HL-60 (cell line): ENCODE measurements around the gene GPBP1.
"Not testable (repeated sequence)": the region's sequence is repeated elsewhere in the genome, so short reads cannot be mapped to it uniquely, and the experiment has no call there.

ENCODE experiments used
- DNase-seq, 2 experiments: peaks; one replicate each; pipeline ENCODE4 v3.0.0-alpha.2; 2010 to 2020; ENCODE audit warnings: low read depth in 1 of 2, low spot score in 1 of 2
- H3K27ac ChIP-seq: fragments of 250-450 bp; sonication (Bioruptor Pico); replicated peaks from 2 replicates; pipeline ENCODE4 v1.5.1; 2020; ENCODE audit warnings: mild to moderate bottlenecking, moderate library complexity
- H3K27me3 ChIP-seq: fragments of 250-450 bp; sonication (Bioruptor Pico); 2 replicates; pipeline ENCODE4 v1.5.1; 2021; ENCODE audit warnings: mild to moderate bottlenecking, moderate library complexity; ENCODE audit not compliant: insufficient read depth, poor library complexity, severe bottlenecking
- H3K4me3 ChIP-seq: replicated peaks from 2 replicates; pipeline ENCODE4 v1.5.1; 2011; ENCODE audit warnings: mild to moderate bottlenecking, control low read depth, low read length; ENCODE audit not compliant: insufficient read depth
- CTCF ChIP-seq: IDR thresholded peaks from one replicate; pipeline ENCODE4 v1.5.1; 2011; ENCODE audit warnings: low read length, control low read depth, inconsistent platforms; ENCODE audit not compliant: insufficient read depth
- GABPA ChIP-seq: IDR thresholded peaks from 2 replicates; pipeline ENCODE4 v1.6.1; 2012; ENCODE audit warnings: low read depth
- POLR2AphosphoS5 ChIP-seq: IDR thresholded peaks from 2 replicates; pipeline ENCODE4 v1.6.1; 2012; ENCODE audit warnings: low read depth
- REST ChIP-seq: IDR thresholded peaks from 2 replicates; pipeline ENCODE4 v1.6.1; 2012; ENCODE audit warnings: low read depth; ENCODE audit not compliant: insufficient replicate concordance
- SPI1 ChIP-seq: IDR thresholded peaks from 2 replicates; pipeline ENCODE4 v1.6.1; 2012; ENCODE audit warnings: low read depth, mild to moderate bottlenecking, borderline replicate concordance

GPBP1 gene

GRCh38 chr5:57176350-57176857, 2.5 kb downstream of the GPBP1 start:
- Histone ChIP-seq H3K27me3 (no peaks in the 10 kb centered on the region), H3K27ac (peak overlapping the region; percentile 97), H3K4me3 (peak overlapping the region; percentile 62)
- no peak for TF ChIP-seq CTCF
- TF ChIP-seq GABPA = no peak
- TF ChIP-seq REST = no peak
- TF ChIP-seq POLR2AphosphoS5 = no peak
- TF ChIP-seq SPI1 = no peak
- no peak for DNase-seq

GRCh38 chr5:57177479-57178156, 3.8 kb downstream of the GPBP1 start:
- TF ChIP-seq GABPA (no peak), REST (no peak), CTCF (no peak), SPI1 (no peak), POLR2AphosphoS5 (no peak)
- peak overlapping the region; percentile 62 for H3K4me3 ChIP-seq
- DNase-seq = no peak
- no peak overlapping the region for H3K27ac ChIP-seq
- H3K27me3 ChIP-seq = no peaks in the 10 kb centered on the region

- DNase-seq, H3K27me3 ChIP-seq, H3K27ac ChIP-seq: not testable (repeated sequence)
- peak overlapping the region; percentile 62 for H3K4me3 ChIP-seq
Observed at GRCh38 chr5:57178238-57178637, 4.4 kb downstream of the GPBP1 start.

GRCh38 chr5:57179262-57180200, 5.7 kb downstream of the GPBP1 start:
- peak overlapping the region; percentile 62; the same call in 1 of the 2 replicates for H3K4me3 ChIP-seq
- no peak overlapping the region for H3K27ac ChIP-seq
- no peaks in the 10 kb centered on the region for H3K27me3 ChIP-seq
- no peak for DNase-seq
- TF ChIP-seq REST (no peak), SPI1 (no peak), CTCF (no peak), POLR2AphosphoS5 (no peak), GABPA (no peak)
